ENCODE measurements around the gene GRID1. TPM values are rescaled to one million over a fixed set of nuclear protein-coding genes. Genes with fewer than 3 reads are reported as not detected.
A peak's percentile ranks its signal among the peaks of the same experiment; 100 is the strongest.

The GRID1 gene
- total RNA-seq, 1 experiment from 2014 or later: 5.6 TPM

DNA sequence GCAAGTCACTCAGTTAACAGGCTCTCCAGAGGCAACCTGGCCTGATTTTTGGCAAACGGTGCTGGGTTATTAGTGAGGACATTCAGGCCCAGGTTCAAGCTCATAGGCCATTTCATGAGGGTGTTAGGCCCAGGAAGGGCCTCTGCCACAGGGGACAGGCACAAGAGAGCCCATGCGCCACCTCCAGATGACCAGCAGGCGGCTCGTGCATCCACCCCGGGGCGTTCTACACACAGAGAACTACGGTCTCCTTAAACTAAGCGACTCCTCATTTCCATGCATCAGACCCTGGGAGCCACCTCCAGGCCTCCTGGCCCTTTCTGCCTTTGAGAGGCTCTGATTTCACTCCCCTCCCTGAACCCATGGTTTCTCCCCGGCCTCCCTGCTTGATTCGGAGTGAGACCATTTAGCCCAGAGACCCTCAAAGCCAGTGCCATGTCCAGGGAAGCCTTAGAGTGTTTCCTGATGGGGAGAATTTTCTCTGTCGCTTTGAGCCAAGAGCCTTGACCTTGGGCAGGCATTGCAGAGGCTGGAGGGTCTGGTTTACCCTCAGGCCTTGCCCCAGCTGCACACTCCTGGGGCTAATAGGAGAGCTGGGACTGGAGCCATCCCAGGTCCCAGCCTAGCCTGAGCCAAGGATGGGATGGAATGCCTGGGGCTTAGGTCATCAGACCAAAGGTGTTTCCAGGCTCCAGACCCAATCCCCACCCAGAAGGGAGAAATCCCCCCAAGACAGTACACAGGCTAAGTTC is 188.0 kb downstream of the GRID1 start:
- H2AFZ ChIP-seq (ENCODE audit: low read depth, low read length, poor library complexity, severe bottlenecking): no peak overlapping the region
- no peaks in the 10 kb centered on the region for H3K9me2 ChIP-seq (ENCODE audit: insufficient read depth)
- ATAC-seq: peak; percentile 96
- ChIA-PET RAD21 (ENCODE audit: low non-redundant PET in 1 of 2, low total read pairs in 2 of 2, uncharacterized antibody in 2 of 2, unreplicated experiment in 2 of 2) (no interaction called here), POLR2A (no interaction called here), CTCF (interaction anchor here (0.6 kb wide), 1 partner anchor 13 kb away, joined by 3 read pairs; no protein-coding TSS in a partner anchor)
- H3K27me3 ChIP-seq (ENCODE audit: insufficient read depth, low read length): no peaks in the 10 kb centered on the region
- no peak overlapping the region for H3K4me3 ChIP-seq (replicated peaks in 1 of 2; ENCODE audit: low read depth in 1 of 2, low read length in 2 of 2)
- peak; percentile 4 for DNase-seq (ENCODE audit: low read depth, low spot score)
- H3K9me3 ChIP-seq (ENCODE audit: control insufficient read depth in 1 of 2, insufficient read depth in 1 of 2, low read depth in 1 of 2, low read length in 2 of 2): no peaks in the 10 kb centered on the region
- no peaks in the 10 kb centered on the region for H3K36me3 ChIP-seq (ENCODE audit: control insufficient read depth in 1 of 2, insufficient read depth in 2 of 2, low read length in 2 of 2)
- TF ChIP-seq ZNF274 (IDR thresholded peaks at IDR 0.05; ENCODE audit: low read depth, low read length) (no peak), ELF1 (IDR thresholded peaks at IDR 0.05; ENCODE audit: borderline replicate concordance, low read depth) (no peak), RAD21 (IDR thresholded peaks at IDR 0.05; ENCODE audit: low read depth) (peak; percentile 56), CEBPB (IDR thresholded peaks at IDR 0.05; ENCODE audit: low read depth) (no peak), JUND (IDR thresholded peaks at IDR 0.05) (no peak)
- TF ChIP-seq, protein P1, sequence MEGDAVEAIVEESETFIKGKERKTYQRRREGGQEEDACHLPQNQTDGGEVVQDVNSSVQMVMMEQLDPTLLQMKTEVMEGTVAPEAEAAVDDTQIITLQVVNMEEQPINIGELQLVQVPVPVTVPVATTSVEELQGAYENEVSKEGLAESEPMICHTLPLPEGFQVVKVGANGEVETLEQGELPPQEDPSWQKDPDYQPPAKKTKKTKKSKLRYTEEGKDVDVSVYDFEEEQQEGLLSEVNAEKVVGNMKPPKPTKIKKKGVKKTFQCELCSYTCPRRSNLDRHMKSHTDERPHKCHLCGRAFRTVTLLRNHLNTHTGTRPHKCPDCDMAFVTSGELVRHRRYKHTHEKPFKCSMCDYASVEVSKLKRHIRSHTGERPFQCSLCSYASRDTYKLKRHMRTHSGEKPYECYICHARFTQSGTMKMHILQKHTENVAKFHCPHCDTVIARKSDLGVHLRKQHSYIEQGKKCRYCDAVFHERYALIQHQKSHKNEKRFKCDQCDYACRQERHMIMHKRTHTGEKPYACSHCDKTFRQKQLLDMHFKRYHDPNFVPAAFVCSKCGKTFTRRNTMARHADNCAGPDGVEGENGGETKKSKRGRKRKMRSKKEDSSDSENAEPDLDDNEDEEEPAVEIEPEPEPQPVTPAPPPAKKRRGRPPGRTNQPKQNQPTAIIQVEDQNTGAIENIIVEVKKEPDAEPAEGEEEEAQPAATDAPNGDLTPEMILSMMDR (IDR thresholded peaks at IDR 0.05 in 2 of 3, conservative IDR thresholded peaks at IDR 0.05 in 1 of 3; ENCODE audit: borderline replicate concordance in 1 of 3, insufficient read depth in 1 of 3, low read depth in 2 of 3, low read length in 2 of 3): peak; percentile 44 to 72 (median 63); a peak in 5 of 6 replicates
- TF ChIP-seq, protein P2, sequence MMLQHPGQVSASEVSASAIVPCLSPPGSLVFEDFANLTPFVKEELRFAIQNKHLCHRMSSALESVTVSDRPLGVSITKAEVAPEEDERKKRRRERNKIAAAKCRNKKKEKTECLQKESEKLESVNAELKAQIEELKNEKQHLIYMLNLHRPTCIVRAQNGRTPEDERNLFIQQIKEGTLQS (IDR thresholded peaks at IDR 0.05): no peak
- H4K20me1 ChIP-seq (ENCODE audit: insufficient read depth): no peaks in the 10 kb centered on the region
- no peak overlapping the region for H3K4me2 ChIP-seq (ENCODE audit: low read length)
- H3K27ac ChIP-seq (ENCODE audit: low read depth, low read length): no peak overlapping the region
- H3K79me2 ChIP-seq (ENCODE audit: insufficient read depth, low read length): no peaks in the 10 kb centered on the region
- BruUV-seq (replicated peaks): no TSS peak
- H3K4me1 ChIP-seq (ENCODE audit: control insufficient read depth in 1 of 2, insufficient read depth in 2 of 2, low read length in 2 of 2): peaks cover 0 to 3% of the 10 kb centered on the region in 2 experiments; a peak in 1 of 4 replicates
- H3K9ac ChIP-seq (ENCODE audit: low read length): no peak overlapping the region
- intact Hi-C loops (cut with micrococcal nuclease): loop anchor here (5.0 kb wide), 1 partner anchor 199 kb away; no protein-coding TSS in a partner anchor

All from HCT116 (cell line).